HS-27A (cell line): Measurements from ENCODE around the gene COTL1.
A peak's percentile ranks its signal among the peaks of the same experiment; 100 is the strongest.

ENCODE experiments used
- DNase-seq: peaks from one replicate; pipeline ENCODE4 v3.0.0-alpha.2; 2012; ENCODE audit warnings: low read depth, missing footprints

COTL1 gene

GRCh38 chr16:84614073-84614459 is 3.8 kb downstream of the COTL1 start:
- no peak for DNase-seq

GRCh38 chr16:84613408-84614072 is 4.3 kb downstream of the COTL1 start:
- DNase-seq = no peak

- DNase-seq = no peak
These were observed 5.2 kb downstream of the COTL1 start for GRCh38 chr16:84612686-84613085.

GRCh38 chr16:84611041-84611440 is 6.8 kb downstream of the COTL1 start:
- DNase-seq = no peak

- DNase-seq = no peak
These were observed 7.5 kb downstream of the COTL1 start for GRCh38 chr16:84610376-84610775.

- no peak for DNase-seq
These were observed 8.2 kb downstream of the COTL1 start for GRCh38 chr16:84609563-84610177.

- DNase-seq = no peak
These were observed 9.6 kb downstream of the COTL1 start for GRCh38 chr16:84608282-84608681.

GRCh38 chr16:84607694-84608093 is 10.2 kb downstream of the COTL1 start:
- no peak for DNase-seq

- DNase-seq = no peak
These were observed 10.8 kb downstream of the COTL1 start for GRCh38 chr16:84607061-84607460.

- DNase-seq = no peak
These were observed 11.6 kb downstream of the COTL1 start for GRCh38 chr16:84606081-84606875.

- no peak for DNase-seq
These were observed 12.5 kb downstream of the COTL1 start for GRCh38 chr16:84605339-84605848.

GRCh38 chr16:84604477-84605013 is 13.3 kb downstream of the COTL1 start:
- no peak for DNase-seq

- no peak for DNase-seq
These were observed 13.9 kb downstream of the COTL1 start for GRCh38 chr16:84603940-84604339.

- DNase-seq = peak; percentile 82
These were observed 14.6 kb downstream of the COTL1 start for GRCh38 chr16:84603140-84603816.

- no peak for DNase-seq
These were observed 17.3 kb downstream of the COTL1 start for GRCh38 chr16:84600343-84601229.

GRCh38 chr16:84599521-84600202 is 18.2 kb downstream of the COTL1 start:
- DNase-seq = no peak

- DNase-seq = no peak
These were observed 19.5 kb downstream of the COTL1 start for GRCh38 chr16:84598360-84598759.

- no peak for DNase-seq
These were observed 19.9 kb downstream of the COTL1 start for GRCh38 chr16:84597931-84598351.

GRCh38 chr16:84597528-84597896 is 20.4 kb downstream of the COTL1 start:
- no peak for DNase-seq

- DNase-seq = no peak
These were observed 20.9 kb downstream of the COTL1 start for GRCh38 chr16:84596801-84597527.
